Stimulated activated CD4-positive, alpha-beta T cell treated with anti-CD3 and anti-CD28 coated beads, TNF-alpha, amount 100 ng/mL, for 4 hours (primary cell): ENCODE results near the gene RNF166.

Experiments used
- DNase-seq, 3 experiments: peaks; one replicate each; pipeline ENCODE4 v3.0.0-alpha.2; 2020; ENCODE audit warnings: low read depth in 3 of 3

The RNF166 gene

GRCh38 chr16:88652762-88653063 is 53.5 kb downstream of the RNF166 start:
- no peak for DNase-seq

GRCh38 chr16:88651989-88652761 is 54.0 kb downstream of the RNF166 start:
- DNase-seq = no peak

GRCh38 chr16:88651276-88651988 is 54.8 kb downstream of the RNF166 start:
- peak; percentile 39 to 49 (median 42) for DNase-seq

- peak; percentile 53 to 65 (median 54) for DNase-seq
Observed at GRCh38 chr16:88650749-88651275, 55.4 kb downstream of the RNF166 start, which contains the start of gene CYBA. Gene CYBA (minus strand): TSS chr16:88651053. CDS start chr16:88651013, 40 bp downstream.

DNA sequence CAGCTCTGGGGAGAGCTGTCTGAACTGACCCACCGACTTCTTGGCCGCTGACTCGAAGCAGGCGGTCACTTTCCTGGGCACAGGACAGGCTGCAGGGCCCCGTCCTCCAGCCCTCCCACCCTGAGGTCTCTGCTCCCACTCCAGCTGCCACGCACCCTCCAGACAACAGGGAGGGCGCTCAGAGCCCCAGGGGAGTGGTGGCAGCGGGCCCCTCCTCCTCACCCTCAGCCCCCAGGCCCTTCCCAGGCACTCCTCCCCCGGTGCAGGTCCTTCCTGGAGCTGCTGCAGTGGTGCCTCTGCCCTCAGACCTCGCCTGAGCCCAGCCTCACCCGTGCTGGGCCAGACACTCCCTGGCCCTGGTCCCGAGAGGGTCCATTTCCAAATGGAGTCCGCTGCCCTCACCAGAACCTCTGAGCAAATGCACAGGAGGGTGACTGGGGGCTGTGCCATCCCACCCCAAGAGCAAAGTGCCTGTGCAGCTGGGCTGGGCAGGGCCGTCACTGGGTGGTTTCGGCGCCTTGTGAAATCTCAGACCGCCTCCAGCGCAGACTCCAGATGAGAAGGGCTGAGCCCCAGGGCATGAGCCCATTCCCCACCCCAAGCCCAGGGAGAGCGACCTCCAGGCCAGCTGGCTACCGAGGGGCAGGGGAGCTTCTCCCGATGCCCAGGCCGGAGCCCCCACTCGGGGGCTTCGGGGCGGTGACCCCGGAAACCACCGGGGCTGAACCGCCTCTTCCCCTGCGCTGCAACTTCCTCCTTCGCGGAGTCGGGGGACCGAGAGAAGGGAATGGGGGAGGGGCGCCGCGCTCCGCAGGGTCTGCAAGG is 56.1 kb downstream of the RNF166 start:
- DNase-seq = no peak

DNA sequence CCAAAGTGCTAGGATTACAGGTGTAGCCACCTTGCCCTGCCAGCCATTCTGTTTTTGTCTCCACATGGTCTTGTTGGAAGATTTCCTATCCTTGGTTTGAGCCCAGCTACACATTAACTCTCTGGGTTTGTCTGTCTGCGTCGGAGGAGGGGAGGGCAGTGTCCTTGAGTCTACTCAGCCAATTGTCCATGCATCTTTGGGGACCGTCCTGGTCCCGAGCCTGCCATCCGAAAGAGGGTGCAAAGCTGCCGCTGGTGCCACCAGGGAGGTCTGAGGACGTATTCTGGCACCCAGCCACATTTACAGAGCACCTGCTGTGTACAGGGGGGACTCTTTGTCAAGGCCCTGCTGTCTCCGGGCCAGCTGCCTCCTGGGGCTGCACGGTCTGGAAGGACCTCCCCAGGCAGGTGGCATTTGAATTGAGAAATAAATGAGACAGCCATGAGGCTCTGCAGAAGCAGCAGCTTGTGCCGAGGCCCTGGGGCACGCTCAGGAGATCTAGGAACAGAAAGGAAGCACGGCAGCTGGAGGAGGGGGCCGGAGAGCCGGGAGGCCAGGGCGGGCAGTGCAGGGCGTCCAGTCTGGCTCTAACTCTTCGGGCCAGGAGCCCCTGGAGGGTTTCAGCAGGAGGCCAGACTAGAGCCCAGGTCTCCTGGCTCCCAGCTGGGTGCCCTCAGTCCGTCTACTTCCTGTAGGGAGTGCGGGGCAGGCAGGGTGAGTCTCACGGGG is 56.8 kb downstream of the RNF166 start:
- DNase-seq = no peak

- DNase-seq = no peak
Observed at GRCh38 chr16:88647178-88648070, 58.8 kb downstream of the RNF166 start.
